Activated CD8-positive, alpha-beta memory T cell treated with anti-CD3 and anti-CD28 coated beads for 24 hours (primary cell): ENCODE data around the gene HHEX.
"Not testable (repeated sequence)": the region's sequence is repeated elsewhere in the genome, so short reads cannot be mapped to it uniquely, and the experiment has no call there.

Experiments used
- DNase-seq: peaks from one replicate; pipeline ENCODE4 v3.0.0-alpha.2; 2020

The HHEX gene

GRCh38 chr10:92740762-92741161 lies 51.0 kb downstream of the HHEX start:
- DNase-seq, result no peak

- not testable (repeated sequence) for DNase-seq
These were observed 52.0 kb downstream of the HHEX start for GRCh38 chr10:92741741-92742140.

- DNase-seq, result no peak
These were observed 52.8 kb downstream of the HHEX start for GRCh38 chr10:92742331-92743228.
